AG08396 (cell line): ENCODE measurements around the gene NTM.

Experiments
- DNase-seq: peaks from one replicate; pipeline ENCODE4 v3.0.0; 2012; ENCODE audit warnings: low spot score, mixed read lengths

The NTM gene

DNA sequence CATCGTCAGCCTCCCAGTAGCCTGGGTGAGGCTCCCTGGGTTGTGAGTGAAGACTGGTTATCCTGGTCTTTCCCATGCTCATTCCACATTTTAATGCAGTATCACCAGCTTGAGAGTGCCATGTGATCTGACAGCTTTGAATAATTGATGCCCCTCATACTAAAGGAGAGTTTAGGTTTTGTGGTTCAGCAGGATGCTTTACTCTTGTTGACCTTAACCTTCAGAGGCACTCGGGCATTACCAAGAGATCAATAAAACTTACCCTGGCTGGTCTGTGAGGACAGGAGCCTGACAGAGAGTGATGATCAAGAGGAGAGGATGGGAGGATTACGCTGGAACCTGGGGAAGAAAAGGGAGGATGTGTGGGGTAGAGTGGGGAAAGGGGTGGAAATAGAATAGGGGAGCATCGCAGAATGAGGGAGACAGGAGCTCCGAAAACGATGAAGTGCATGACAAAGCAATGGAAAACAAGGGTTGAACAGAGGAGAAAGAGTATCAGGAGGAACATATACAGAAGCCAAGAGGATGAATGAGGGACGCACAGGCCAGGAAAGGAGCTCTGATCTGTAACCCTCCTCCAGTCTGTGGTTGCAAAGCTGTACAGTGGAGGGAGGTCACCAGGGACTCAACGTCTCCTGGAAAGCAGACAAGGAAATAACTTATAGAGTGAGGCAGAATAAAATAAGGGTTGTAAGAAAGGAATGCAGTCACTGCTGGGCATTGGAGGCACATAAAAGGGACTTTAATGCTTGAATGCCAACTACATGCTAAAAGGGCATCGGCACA, 594.5 kb downstream of the NTM start:
- DNase-seq: no peak

DNA sequence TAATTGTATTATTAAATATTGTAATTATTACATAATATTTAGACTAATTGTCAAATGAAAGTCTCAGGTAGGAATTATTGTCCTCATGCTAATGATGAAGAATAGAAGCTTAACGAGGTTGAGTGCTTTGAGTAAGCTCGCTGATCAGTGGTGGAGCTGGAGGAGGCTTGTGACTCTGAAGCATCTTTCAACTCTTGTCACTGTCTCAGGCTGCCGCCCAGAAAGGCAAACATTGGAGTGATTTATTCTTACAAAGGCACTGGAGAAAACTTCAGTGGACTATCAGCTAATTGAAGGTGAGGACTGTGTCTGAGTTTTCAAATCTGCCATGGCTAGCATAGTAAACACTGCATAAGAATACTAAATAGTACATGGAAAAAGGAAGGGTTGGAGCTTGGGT, 595.1 kb downstream of the NTM start:
- no peak for DNase-seq

GRCh38 chr11:131966667-131967066, 596.3 kb downstream of the NTM start:
- no peak for DNase-seq

DNA sequence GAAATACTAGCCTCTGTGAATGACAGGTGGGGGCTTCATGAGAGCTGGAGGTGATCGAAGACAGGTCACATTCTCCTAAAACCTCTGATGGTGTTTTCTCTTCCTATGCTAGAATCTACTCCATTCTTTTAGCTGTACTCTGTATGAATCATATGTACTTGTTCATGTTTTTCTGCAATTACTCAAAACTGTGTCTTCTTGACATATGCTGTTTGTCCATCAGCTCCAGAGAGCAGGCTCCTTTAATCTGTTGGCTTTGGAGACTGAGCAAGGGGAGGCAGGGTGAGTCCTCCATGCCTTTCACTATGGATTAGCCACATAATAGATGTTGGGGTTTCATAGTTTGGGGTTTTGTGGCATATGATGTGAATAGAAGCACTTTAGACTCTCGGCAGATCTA, 598.8 kb downstream of the NTM start:
- DNase-seq: no peak

- DNase-seq: no peak
These were observed 602.6 kb downstream of the NTM start for GRCh38 chr11:131973061-131973460.

- DNase-seq: no peak
These were observed 605.2 kb downstream of the NTM start for GRCh38 chr11:131975619-131976018.

- no peak for DNase-seq
These were observed 605.6 kb downstream of the NTM start for GRCh38 chr11:131976021-131976420.

DNA sequence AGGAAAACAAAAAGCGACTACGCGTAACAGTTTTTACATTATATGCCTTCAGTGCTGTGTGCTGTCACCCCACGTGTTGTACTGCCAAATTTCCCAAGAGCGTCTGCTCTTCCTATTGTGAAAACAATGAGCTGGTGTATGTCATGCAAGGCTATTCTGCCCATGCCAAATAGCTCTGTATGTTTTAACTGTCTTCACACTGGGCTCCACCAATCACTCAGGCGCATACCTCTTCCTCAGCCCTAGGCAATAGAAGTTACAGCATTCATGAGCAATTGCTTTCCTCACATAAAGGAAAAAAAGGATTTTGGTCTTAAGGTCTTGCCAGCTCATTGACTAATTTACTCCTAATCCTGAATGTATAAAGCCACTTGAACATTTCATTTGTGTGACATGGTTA, 606.8 kb downstream of the NTM start:
- no peak for DNase-seq

DNA sequence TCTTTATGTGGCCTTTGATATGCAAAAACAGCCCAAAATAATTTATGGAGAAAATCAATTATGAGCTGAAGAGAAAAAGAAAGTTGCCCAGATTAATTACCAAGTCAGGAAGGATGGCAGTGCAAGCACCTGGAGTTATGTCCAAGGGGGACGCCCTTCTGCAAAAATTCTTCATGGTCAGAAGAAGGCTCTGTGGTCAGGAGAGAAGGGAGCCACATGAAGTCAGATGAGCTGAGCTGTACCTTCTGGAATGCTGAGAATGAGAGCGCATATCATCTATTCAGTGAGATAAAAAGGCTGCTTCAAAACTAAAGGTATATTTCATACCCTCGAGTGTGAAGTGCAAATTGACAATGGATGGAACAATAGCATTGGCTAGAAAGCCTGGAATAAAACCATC, 607.4 kb downstream of the NTM start:
- DNase-seq: peak; percentile 56

DNA sequence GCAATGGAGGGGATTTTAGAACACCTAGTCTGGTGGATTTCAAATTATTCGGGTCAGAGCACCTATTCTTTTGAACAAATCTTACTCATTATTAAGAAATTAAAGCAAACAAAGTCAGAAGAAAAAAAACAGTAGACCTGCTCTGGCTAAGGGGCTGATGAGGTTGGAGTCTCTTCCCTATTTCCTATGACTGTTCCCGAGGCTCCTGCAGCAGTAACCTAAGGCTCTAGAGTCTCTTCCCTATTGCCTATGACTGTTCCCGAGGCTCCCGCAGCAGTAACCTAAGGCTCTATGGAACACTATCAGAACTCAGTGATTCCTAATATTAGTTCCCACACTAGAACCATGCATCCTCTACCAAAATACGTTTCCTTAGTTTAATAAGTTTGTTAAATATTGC, 607.9 kb downstream of the NTM start:
- no peak for DNase-seq

DNA sequence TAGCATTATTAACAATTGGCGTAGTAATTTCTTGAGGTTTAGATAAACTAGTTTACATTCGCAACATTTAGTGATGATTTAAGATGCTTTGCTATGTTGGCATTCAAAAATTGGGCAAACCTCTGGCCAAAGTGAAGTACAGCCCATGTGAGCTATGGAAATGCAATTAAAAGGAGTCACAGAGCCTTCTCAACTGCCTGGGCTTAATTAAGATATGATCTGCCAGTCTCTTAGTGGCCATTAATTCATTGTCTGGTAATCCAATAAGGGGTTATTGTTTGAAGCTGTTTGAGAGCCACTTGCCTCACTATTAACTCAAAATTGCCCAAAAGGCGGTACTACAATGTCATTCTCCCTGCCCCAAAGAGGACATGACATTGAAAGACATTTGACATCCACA, 608.9 kb downstream of the NTM start:
- DNase-seq: no peak

- no peak for DNase-seq
These were observed 609.8 kb downstream of the NTM start for GRCh38 chr11:131980199-131980598.

DNA sequence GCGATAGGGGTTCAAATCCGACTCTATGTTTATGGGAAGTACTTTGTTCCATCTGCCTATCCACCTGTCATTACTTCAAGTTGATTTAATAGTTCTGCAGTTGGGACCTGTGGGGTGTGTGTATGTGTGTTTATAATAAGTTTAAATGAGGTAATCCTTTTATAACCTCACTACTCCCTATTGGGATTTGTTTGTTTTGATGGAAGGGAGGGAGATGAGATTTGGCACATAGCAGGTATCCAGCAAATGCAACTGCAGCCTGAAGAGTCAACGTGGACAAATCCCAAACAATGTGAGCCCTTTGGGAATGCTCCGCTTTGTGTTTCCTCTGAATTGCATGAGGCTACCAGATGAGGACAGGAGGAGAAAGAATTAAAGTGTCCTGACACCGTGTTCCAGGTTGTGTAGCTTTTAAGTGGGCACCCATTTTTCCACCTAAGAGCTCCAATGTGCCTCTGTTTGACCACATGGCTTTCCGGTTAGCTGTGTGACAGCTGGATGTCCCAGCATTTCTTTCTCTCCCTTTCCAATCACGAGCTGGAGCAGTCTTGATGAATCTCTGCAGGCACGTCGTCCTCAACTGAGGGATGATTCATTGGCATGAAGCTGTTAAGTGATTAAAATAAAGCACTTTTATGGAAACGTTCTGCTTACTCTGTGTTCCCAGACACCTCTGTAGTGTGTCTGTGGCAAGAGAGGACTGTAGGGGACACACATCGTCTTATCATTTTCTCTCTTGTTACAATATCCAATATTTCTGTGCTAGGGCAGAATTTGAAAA, 610.7 kb downstream of the NTM start:
- DNase-seq: no peak

DNA sequence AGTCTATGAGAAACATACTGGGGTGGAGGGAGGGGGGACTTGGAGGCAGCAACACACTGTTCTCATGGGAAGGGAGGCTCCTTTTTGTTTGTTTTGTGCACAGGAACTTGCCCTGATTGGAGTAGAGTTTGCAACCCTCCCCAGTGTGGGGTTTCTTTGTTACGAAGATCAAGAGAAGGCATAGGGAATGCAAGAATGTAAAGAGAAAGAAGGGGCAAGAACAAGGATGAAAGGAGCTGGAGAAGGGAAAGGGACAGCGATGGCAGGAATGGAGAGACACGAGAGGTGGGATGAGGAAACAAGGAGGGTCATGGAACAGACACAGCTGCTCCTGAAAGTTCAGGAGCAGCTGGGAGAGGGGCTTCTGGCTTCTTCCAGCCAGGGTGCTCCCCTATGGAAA, 611.7 kb downstream of the NTM start:
- DNase-seq: no peak

DNA sequence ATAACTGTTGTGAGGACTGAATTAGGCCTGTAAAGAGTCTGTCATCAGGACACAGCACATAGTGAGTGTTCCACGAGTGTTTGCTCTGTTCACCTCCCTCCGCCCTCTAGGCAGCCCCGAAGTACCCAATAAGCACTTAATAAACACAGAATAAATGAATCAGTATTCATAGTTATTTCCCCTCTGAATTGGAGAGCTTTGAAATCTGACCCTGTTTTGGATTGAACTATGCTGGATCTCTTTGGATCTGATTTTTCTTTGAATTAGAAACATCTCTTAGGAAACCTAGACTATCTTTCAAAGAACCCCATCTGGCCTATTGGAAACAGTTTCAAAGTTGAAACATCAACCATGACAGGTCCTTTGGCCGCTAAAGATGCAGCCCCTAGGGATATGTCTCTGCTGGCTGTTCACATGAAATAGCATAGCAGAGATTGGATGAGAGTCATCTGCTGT, 615.5 kb downstream of the NTM start:
- no peak for DNase-seq

- no peak for DNase-seq
These were observed 617.3 kb downstream of the NTM start for GRCh38 chr11:131987703-131988102.

DNA sequence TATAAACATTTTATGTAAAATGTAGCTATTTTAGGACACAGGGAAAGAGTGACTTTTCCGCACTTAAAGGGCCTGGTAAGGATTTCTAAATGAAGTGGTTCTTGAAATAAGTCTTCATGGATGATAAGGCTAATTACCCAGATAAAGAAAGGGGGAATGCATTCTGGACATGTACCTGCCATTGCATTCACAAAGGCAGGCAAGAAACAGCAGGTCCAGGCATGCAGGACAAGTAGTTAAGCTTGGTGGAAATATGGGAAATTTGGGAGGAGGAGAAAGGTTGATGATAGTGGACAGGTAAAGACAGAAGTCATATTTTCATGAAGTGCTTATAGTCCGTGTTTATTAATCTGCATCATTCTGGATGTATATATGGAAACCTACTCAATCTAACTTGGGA, 621.2 kb downstream of the NTM start:
- DNase-seq: no peak

DNA sequence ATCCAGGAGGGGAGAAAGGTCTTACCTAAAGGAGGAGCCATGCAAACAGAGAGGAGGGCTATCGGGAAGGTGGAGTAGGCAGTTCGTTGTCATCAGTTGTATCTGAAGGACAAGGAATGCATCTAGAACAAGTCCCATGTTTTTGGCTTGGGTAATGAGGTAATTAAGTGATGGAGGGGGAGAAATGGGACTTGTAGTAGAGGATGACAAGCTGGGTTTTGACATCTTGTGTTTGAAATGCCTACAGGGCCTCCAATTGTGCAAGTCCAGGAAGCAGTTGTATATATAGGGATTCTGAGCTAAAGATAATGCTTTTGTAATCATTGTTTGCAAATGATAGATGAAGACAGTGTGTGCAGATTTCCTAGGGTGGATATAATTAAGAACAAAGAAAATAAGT, 622.8 kb downstream of the NTM start:
- no peak for DNase-seq

- DNase-seq: no peak
These were observed 627.6 kb downstream of the NTM start for GRCh38 chr11:131998020-131998419.

GRCh38 chr11:131999084-131999483, 628.7 kb downstream of the NTM start:
- DNase-seq: no peak

- DNase-seq: no peak
These were observed 629.5 kb downstream of the NTM start for GRCh38 chr11:131999955-132000354.

GRCh38 chr11:132005887-132006286, 635.5 kb downstream of the NTM start:
- DNase-seq: no peak

DNA sequence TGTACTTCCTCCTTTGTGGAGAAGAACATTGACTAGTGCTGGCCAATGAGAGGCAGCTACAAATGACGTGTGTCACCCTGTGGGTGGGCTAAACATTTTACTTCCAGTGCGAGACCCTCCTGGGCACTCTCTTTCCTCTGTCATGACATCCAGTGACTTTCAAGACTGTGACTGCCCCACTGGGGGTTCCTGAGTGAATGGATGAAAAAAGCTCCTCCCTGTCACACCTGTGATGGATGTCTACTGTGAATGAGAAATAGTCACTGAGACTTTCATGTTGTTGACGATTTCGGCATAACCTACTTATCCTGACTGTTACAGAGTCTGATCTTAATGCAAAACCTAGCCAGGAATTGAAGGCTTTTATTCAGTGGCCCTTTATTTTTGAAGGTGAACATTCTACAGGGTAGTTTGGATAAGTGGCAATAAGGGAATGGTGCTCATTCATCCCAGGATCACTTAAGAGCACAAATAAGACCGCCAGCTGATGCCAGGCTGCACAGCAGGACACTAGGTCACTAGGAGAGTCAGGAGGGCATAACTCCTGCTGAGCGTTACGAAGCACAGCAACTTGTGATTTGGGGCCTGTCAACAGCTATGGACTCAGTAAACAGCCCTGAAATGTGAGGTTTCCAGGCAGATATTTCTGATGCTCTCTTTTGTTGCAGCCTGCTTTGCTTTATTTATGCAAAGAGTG, 636.6 kb downstream of the NTM start:
- DNase-seq: no peak
